Panc1 (cell line): ENCODE results near the gene CHERP. TPM values are rescaled to one million over a fixed set of nuclear protein-coding genes. Genes with fewer than 3 reads are reported as not detected.
"Not testable (repeated sequence)": the region's sequence is repeated elsewhere in the genome, so short reads cannot be mapped to it uniquely, and the experiment has no call there.

Experiments used
- ATAC-seq: fragments of 200-7000 bp; cut with Tn5 transposase; 2 replicates; pipeline ENCODE4 v1.9.1; 2020; ENCODE audit warnings: mild to moderate bottlenecking, moderate library complexity
- BruUV-seq: library from RNA; stranded (reverse); fragments of 400-500 nt; replicated peaks from 2 replicates; lab custom pipeline; 2021; lab: Mats Ljungman, UMichigan
- CTCF ChIA-PET: fragments of 300-600 bp; sonication (Branson Sonifier 250); formaldehyde crosslinking; loops from one replicate; lab custom pipeline; 2022; ENCODE audit warnings: antibody characterized with exemption; lab: Charles Lee
- POLR2A ChIA-PET: fragments of 300-600 bp; sonication (Branson Sonifier 250); formaldehyde crosslinking; loops from one replicate; lab custom pipeline; 2022; ENCODE audit warnings: antibody characterized with exemption; lab: Charles Lee
- DNase-seq: peaks from one replicate; pipeline ENCODE4 v3.0.0-alpha.2; 2010; ENCODE audit warnings: low read depth, low spot score
- H3K27ac ChIP-seq: 2 replicates; pipeline ENCODE4 v1.5.1; 2011; ENCODE audit warnings: mild to moderate bottlenecking, low read length, inconsistent platforms
- H3K27me3 ChIP-seq: fragments of 200-500 bp; sonication (Bioruptor generic); 2 replicates; pipeline ENCODE4 v1.6.0; 2014; ENCODE audit warnings: low read length, inconsistent platforms; ENCODE audit not compliant: control insufficient read depth, insufficient read depth
- H3K36me3 ChIP-seq: fragments of 200-500 bp; sonication (Bioruptor generic); 2 replicates; pipeline ENCODE4 v1.5.1; 2014; ENCODE audit warnings: inconsistent platforms, mild to moderate bottlenecking, low read length, moderate library complexity; ENCODE audit not compliant: control insufficient read depth, insufficient read depth
- H3K4me1 ChIP-seq: 2 replicates; pipeline ENCODE4 v1.5.1; 2011; ENCODE audit warnings: inconsistent platforms, mild to moderate bottlenecking, low read length, moderate library complexity; ENCODE audit not compliant: control insufficient read depth, insufficient read depth
- H3K4me3 ChIP-seq, 2 experiments: 2 replicates each; pipeline ENCODE4 v1.5.1; 2011 to 2012; ENCODE audit warnings: low read depth in 2 of 2, low read length in 2 of 2, mild to moderate bottlenecking in 2 of 2, inconsistent platforms in 1 of 2, moderate library complexity in 1 of 2
- H3K9me3 ChIP-seq: fragments of 200-500 bp; sonication (Bioruptor generic); 2 replicates; pipeline ENCODE4 v1.5.1; 2014; ENCODE audit warnings: low read depth, mild to moderate bottlenecking, inconsistent platforms, low read length, moderate library complexity; ENCODE audit not compliant: control insufficient read depth, insufficient read depth
- POLR2AphosphoS5 ChIP-seq: IDR thresholded peaks from 2 replicates; pipeline ENCODE4 v1.6.1; 2012; ENCODE audit warnings: mild to moderate bottlenecking, low read depth, low read length, moderate library complexity
- SIN3A ChIP-seq: IDR thresholded peaks from 2 replicates; pipeline ENCODE4 v1.6.1; 2012; ENCODE audit warnings: low read depth, mild to moderate bottlenecking, low read length, moderate library complexity, borderline replicate concordance; ENCODE audit not compliant: insufficient read depth
- TCF7L2 ChIP-seq: IDR thresholded peaks from 2 replicates; pipeline ENCODE4 v1.6.1; 2011; ENCODE audit warnings: mild to moderate bottlenecking, low read depth, low read length, inconsistent platforms
- in situ Hi-C: cut with HindIII; loops from 2 replicates; pipeline ENCODE4 v1.10.0; 2016; ENCODE audit warnings: low sequenced_read_pairs, low pct_unique_long_range_greater_than_20kb
- intact Hi-C: fragments of 100-400 bp; cut with micrococcal nuclease; formaldehyde crosslinking; loops from one replicate; pipeline ENCODE4 v1.10.0; 2022; ENCODE audit not compliant: unreplicated experiment
- total RNA-seq: library from RNA; stranded (reverse); gene quantifications from one replicate; pipeline ENCODE4 v1.2.1, GENCODE V29; 2021; ENCODE audit not compliant: unreplicated experiment
- TF ChIP-seq, protein P1 (sequence below): fragments of 450-650 bp; IDR thresholded peaks from 2 replicates; pipeline ENCODE4 v1.5.1; 2017; ENCODE audit warnings: mild to moderate bottlenecking
- TF ChIP-seq, protein P2 (sequence below), 2 experiments: IDR thresholded peaks; 2 replicates each; pipeline ENCODE4 v1.6.1; 2011 to 2012; ENCODE audit warnings: low read depth in 2 of 2, control low read depth in 1 of 2, low read length in 1 of 2, mild to moderate bottlenecking in 1 of 2, moderate library complexity in 1 of 2; ENCODE audit not compliant: insufficient read depth in 1 of 2

Gene CHERP
- total RNA-seq, 1 experiment from 2014 or later = 48.3 TPM

DNA sequence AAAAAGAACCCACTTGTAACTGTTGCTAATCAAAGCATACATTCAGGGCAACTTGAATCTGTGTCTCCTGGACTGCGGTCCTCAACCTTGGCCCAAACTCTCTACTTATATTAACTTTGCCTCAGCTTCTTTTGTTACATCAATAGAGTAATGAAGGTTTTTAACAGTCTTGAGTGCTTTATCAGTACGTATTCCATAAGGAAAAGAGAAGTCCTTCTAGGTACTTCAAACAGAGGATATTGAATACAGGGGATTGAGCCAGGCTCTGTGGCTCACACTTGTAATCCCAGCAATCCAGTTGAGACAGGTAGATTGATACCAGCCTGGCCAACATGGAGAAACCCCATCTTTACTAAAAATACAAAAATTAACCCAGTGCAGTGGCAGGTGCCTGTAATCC is 69.2 kb downstream of the CHERP start:
- Histone ChIP-seq H3K36me3 (peaks cover 2% of the 10 kb centered on the region; the same call in 1 of the 2 replicates), H3K27me3 (no peaks in the 10 kb centered on the region), H3K4me1 (peaks cover 10% of the 10 kb centered on the region), H3K9me3 (no peaks in the 10 kb centered on the region), H3K27ac (no peak overlapping the region), H3K4me3 (no peak overlapping the region)
- ATAC-seq = no peak
- no TSS peak for BruUV-seq
- in situ Hi-C loops (no loop called here), intact Hi-C loops (no loop called here)
- no peak for TF ChIP-seq TCF7L2
- no peak for TF ChIP-seq POLR2AphosphoS5
- TF ChIP-seq, protein P1, sequence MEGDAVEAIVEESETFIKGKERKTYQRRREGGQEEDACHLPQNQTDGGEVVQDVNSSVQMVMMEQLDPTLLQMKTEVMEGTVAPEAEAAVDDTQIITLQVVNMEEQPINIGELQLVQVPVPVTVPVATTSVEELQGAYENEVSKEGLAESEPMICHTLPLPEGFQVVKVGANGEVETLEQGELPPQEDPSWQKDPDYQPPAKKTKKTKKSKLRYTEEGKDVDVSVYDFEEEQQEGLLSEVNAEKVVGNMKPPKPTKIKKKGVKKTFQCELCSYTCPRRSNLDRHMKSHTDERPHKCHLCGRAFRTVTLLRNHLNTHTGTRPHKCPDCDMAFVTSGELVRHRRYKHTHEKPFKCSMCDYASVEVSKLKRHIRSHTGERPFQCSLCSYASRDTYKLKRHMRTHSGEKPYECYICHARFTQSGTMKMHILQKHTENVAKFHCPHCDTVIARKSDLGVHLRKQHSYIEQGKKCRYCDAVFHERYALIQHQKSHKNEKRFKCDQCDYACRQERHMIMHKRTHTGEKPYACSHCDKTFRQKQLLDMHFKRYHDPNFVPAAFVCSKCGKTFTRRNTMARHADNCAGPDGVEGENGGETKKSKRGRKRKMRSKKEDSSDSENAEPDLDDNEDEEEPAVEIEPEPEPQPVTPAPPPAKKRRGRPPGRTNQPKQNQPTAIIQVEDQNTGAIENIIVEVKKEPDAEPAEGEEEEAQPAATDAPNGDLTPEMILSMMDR = no peak
- TF ChIP-seq, protein P2, sequence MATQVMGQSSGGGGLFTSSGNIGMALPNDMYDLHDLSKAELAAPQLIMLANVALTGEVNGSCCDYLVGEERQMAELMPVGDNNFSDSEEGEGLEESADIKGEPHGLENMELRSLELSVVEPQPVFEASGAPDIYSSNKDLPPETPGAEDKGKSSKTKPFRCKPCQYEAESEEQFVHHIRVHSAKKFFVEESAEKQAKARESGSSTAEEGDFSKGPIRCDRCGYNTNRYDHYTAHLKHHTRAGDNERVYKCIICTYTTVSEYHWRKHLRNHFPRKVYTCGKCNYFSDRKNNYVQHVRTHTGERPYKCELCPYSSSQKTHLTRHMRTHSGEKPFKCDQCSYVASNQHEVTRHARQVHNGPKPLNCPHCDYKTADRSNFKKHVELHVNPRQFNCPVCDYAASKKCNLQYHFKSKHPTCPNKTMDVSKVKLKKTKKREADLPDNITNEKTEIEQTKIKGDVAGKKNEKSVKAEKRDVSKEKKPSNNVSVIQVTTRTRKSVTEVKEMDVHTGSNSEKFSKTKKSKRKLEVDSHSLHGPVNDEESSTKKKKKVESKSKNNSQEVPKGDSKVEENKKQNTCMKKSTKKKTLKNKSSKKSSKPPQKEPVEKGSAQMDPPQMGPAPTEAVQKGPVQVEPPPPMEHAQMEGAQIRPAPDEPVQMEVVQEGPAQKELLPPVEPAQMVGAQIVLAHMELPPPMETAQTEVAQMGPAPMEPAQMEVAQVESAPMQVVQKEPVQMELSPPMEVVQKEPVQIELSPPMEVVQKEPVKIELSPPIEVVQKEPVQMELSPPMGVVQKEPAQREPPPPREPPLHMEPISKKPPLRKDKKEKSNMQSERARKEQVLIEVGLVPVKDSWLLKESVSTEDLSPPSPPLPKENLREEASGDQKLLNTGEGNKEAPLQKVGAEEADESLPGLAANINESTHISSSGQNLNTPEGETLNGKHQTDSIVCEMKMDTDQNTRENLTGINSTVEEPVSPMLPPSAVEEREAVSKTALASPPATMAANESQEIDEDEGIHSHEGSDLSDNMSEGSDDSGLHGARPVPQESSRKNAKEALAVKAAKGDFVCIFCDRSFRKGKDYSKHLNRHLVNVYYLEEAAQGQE (IDR thresholded peaks at IDR 0.05; ENCODE audit: insufficient read depth in 1 of 2, low read depth in 2 of 2, low read length in 1 of 2) = no peak
- TF ChIP-seq SIN3A = no peak
- DNase-seq = no peak
- POLR2A ChIA-PET = no interaction called here
- CTCF ChIA-PET = no interaction called here

DNA sequence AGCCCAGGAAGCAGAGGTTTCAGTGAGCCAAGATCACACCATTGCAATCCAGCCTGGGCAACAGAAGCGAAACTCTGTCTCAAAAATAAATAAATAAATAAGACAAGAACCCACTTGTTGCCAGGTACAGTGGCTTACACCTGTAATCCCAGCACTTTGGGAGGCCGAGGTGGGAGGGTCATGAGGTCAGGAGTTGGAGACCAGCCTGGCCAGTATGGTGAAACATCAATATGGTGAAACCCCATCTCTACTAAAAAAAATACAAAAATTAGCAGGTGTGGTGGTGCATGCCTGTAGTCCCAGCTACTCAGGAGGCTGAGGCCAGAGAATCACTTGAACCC is 69.7 kb downstream of the CHERP start:
- POLR2A ChIA-PET, H3K9me3 ChIP-seq, BruUV-seq, H3K4me1 ChIP-seq, H3K27me3 ChIP-seq, H3K36me3 ChIP-seq, DNase-seq, CTCF ChIA-PET, intact Hi-C loops, in situ Hi-C loops: not testable (repeated sequence)
- Histone ChIP-seq H3K27ac (peak overlapping the region; percentile 80), H3K4me3 (peak overlapping the region; percentile 46 to 72)
- peak; percentile 1; the same call in 1 of the 2 replicates for ATAC-seq

DNA sequence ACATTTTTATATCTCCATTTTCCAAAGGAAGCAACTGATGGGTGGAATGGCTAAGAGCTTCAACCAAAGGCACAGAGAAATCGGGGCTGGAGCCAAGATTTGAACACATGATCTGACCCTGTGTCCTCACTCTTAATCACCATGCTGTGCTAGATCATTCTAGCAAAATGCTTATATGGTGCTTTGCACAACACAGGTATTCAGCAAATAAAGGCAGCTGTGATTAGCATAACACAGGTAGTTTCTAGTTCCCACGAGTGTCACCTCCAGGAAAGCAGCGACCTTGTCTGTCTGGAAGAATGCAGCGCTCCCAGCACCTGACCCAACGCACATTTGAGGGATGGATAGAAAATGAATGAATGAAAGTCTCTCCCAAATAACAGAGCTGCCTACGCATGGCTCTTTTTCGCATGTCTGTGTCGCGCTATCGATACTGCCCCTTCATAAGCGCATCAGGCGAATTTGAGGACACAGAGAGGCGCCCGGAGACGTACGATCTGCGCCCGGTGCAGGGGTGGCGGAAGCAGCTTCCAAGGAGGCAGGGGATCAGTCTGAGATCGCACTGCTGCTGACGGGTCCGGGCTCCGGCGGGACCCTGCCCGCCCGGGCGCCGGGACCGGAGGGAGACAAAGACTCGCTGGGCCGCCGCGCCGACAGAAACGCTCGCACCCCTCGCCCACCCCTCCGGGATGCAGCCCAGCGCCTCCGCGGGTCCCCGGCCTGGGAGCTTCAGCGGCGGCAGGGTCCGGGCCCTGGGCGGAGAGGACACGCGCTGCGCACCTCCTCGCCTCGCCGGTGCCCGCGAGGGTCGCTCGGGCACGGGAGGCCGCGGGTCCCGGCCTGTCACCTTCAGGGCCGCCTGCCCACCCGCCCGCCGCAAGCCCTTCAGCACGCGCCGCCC is 71.1 kb downstream of the CHERP start:
- CTCF ChIA-PET = no interaction called here
- peak overlapping the region; percentile 69 for H3K27ac ChIP-seq

More for the DNA sequence above, 71.1 kb downstream of the CHERP start:
- TSS peak; percentile 77 for BruUV-seq
- POLR2A ChIA-PET = interaction anchor here (0.6 kb wide), 1 partner anchor 333 kb away, joined by 7 read pairs; no protein-coding TSS in a partner anchor
- H3K4me3 ChIP-seq = peak overlapping the region; percentile 72 to 80
- no peaks in the 10 kb centered on the region for H3K27me3 ChIP-seq
- H3K9me3 ChIP-seq = no peaks in the 10 kb centered on the region
- peaks cover 2% of the 10 kb centered on the region; the same call in 1 of the 2 replicates for H3K36me3 ChIP-seq
- DNase-seq (no peak), ATAC-seq (peak; percentile 43)
- in situ Hi-C loops = no loop called here
- intact Hi-C loops = no loop called here
- H3K4me1 ChIP-seq = peaks cover 10% of the 10 kb centered on the region
- TF ChIP-seq POLR2AphosphoS5 = no peak
- TF ChIP-seq, protein P2 (IDR thresholded peaks at IDR 0.05; ENCODE audit: insufficient read depth in 1 of 2, low read depth in 2 of 2, low read length in 1 of 2) = no peak
- TF ChIP-seq TCF7L2 = no peak
- no peak for TF ChIP-seq SIN3A
- TF ChIP-seq, protein P1 = no peak
